NCI-H2029 (cell line): ENCODE results near the gene IARS1.

Experiments
- DNase-seq: peaks from one replicate; lab custom pipeline; 2025; lab: John Stamatoyannopoulos, UW

IARS1 gene

DNA sequence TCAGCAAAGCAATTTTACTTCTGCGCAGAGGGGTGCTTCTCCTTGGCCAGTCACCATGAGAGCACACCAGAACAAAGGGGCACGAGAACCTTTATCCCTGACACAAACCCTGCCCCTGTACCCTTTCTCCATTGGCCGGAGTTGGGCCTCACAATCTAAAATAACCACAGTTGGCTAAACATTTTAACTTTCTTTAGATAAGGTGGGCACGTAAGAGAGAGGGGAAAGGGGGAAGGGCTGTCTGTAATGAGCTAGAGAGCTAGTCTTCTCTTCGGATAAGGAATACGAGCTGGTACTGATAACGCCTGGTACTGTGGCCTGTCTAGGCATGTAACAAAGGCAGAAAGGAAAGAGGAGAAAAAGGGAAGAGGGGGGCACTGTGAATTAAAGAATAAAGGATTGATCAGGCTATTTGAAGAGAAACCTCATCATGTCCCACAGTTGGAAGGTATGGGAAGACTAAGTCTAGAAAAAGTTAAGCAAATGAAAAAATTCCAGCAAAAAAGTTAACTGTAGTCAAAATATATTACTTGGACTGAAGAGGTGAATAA is 1.8 kb upstream of the IARS1 start:
- no peak for DNase-seq

DNA sequence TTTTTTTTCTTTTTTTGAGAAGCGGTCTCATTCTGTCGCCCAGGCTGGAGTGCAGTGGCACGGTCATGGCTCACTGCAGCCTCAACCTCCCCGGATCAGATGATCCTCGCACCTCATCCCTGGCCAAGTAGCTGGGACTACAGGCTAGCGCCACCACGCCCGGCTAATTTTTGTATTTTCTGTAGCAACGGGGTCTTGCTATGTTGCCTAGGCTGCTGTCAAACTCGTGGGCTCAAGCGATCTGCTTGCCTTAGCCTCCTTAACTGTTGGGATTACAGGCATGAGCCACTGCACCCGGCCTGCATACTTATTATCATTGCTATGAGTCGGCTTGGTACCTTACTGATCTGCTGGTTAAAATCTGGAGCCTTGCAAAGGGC is 790 bp upstream of the IARS1 start:
- no peak for DNase-seq

GRCh38 chr9:92293075-92293354 is 482 bp downstream of the IARS1 start:
- no peak for DNase-seq

GRCh38 chr9:92292338-92293074 is 991 bp downstream of the IARS1 start:
- DNase-seq, result no peak

DNA sequence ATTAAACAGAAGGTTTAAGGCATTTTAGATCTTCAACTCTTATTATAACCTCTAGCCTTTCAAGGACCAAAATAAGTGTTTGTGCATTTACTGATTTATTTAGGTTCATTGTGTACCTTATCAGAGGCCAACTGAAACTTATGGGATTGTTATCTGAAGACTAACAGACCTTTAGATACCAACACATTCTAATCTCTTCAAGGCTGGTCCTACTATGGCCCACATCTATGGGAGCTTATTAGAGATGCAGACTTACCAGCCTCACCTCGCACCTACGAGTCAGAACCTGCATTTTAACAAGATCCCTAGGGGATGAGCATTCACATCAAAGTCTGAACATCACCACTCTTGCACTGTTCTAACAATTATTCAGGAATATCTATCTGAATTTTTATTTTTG is 1.9 kb downstream of the IARS1 start:
- no peak for DNase-seq

DNA sequence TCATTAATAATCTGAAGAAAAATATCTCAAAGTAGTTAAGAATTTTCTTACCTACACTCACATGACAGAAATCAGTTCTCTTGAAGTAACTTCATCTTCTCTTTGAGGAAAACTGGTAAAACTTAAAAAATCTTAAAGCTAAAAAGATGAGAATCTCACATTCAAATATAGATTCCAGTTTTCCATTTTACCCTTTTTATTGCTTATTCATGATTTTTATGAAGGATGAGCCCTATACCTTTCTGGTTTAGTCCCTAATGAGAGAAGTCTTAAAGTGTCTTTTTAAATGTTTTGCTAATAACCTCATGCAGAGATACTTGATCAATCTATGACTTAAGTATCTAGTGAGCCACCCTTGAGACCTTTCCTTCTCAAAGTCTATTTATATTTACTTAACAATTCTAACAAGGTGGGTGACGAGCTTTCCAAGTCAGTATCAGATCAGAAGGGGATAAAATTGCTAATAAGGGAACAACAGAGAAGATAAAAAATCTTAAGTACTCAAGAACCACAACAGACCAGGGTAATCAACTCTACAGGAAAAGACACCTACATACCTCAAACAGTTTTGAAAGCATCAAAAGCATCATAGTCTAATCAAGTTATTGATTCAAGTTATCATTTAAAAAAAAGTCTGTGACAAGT is 2.6 kb downstream of the IARS1 start:
- DNase-seq, result no peak

DNA sequence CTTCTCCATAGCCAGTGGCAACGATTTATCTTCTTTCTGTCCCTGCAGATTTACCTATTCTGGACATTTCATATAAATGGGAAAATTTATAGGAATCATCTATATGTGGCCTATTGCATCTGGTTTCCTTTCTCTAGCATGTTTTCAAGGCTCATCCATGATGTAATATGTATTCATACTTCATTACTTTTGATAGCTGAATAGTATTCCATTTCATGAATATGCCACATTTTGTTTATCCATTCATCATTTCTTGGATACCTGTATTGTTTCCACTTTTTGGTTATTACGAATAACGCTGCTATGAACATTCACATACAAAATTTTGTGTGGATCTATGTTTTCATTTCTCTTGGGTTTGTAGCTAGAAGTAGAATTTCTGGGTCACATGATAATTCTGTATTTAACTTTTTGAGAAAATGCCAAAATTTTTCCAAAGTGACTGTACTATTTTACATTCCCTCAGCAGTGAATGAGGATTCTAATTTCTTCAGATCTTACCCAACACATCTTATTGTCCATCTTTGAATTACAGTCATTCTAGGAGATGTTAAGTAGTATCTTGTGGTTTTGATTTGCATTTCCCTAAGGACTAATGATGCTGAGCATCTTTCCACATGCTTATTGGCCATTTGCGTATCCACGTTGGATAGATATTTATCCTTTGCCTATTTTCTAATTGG is 3.6 kb downstream of the IARS1 start:
- DNase-seq, result no peak

DNA sequence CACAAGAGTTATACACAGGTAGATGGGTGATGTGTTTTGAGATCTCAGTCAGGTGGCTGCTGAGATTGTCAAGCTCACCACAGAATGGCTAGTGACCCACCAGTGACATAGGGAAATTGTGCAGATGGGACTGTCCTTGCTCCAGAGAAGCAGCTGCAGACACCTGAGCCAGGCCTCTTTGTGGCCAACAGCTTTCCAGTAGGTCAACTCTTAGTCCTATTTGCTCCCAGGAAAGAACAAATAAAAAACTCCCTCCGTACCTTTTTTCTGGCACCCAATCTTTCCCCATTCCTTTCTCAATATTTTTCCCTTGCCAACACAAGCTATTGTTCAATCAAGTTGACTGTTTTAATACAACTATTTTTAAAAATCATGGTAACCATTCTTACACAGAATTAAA is 14.2 kb downstream of the IARS1 start:
- no peak for DNase-seq

- DNase-seq, result no peak
Observed at GRCh38 chr9:92278110-92278509, 15.4 kb downstream of the IARS1 start.

- no peak for DNase-seq
Observed at GRCh38 chr9:92276331-92277032, 17.0 kb downstream of the IARS1 start.

DNA sequence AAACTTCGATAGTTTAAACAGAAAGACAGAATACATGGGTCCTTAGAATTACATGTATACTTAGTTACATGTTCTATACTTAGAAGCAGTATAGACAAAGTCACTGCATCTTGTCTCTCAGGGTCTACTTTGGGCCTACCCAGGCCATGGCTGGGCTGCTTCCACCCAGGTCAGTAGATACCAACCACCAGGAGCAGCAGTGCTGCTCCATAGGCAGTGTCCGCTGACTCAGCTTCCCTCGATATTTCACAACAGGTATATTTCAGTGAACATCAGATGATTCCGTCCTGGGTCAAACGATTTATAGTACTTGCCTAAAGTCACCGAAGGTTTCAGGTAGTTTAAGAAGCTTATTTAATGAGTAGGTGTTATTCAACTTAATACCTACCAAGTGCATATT is 18.0 kb downstream of the IARS1 start:
- no peak for DNase-seq

- no peak for DNase-seq
Observed at GRCh38 chr9:92270511-92270910, 23.0 kb downstream of the IARS1 start.

- no peak for DNase-seq
Observed at GRCh38 chr9:92266486-92266885, 27.0 kb downstream of the IARS1 start.

DNA sequence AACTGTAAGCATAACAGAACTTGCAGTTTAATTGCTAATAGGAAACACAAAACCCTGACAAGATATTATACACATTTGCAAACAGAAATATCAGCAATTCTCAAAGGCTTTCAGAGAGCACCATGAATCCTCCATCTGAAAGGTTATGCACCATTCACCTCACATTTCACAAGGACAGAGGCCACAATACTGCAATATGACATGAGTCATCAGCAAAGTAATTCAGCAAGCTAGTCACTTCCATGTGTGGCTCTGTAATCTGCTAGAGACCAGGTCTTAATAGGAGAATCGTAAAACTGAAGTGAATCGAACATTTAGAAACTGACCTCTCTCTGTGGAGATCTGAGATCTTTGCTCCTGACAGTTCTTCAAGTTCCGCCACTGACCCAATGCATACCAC is 28.3 kb downstream of the IARS1 start:
- DNase-seq, result no peak

DNA sequence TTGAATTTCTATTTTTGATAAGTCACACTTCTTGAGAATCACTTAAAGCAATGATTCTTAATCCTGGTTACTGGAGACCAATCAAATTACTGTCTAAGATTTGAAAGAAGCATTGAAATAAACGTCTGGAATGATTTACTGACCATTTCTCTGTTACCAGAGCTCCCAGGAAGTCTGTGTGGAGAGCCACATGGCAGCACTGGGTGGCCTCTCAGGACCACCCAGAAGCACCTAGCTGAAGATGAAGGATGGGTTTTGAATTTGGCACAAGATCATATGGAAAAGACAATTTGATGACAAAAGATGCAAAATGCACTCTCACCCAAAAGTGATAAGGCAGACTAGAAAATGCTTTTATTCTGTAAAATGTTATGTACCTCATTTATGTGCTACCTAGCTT is 30.4 kb downstream of the IARS1 start:
- no peak for DNase-seq

DNA sequence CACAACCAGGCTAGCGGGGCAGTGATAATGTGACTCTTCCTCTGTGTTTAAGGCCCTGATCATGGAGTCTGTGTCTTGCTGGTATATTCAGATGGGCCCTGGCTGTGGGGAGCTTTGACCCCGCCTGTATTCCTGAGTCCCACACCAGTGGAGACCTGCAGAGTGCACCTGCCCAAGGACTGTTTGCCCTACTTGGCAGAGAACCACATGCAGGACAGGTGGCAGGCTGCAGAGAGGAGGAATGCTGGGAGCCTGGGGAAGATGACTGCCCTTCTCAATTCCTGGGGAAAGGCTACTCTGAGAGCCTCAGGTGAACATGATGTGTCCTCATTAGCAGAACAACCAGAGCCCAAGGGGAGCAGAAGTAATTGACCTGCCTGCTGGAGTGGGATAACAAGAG is 36.2 kb downstream of the IARS1 start:
- DNase-seq, result peak; percentile 16

DNA sequence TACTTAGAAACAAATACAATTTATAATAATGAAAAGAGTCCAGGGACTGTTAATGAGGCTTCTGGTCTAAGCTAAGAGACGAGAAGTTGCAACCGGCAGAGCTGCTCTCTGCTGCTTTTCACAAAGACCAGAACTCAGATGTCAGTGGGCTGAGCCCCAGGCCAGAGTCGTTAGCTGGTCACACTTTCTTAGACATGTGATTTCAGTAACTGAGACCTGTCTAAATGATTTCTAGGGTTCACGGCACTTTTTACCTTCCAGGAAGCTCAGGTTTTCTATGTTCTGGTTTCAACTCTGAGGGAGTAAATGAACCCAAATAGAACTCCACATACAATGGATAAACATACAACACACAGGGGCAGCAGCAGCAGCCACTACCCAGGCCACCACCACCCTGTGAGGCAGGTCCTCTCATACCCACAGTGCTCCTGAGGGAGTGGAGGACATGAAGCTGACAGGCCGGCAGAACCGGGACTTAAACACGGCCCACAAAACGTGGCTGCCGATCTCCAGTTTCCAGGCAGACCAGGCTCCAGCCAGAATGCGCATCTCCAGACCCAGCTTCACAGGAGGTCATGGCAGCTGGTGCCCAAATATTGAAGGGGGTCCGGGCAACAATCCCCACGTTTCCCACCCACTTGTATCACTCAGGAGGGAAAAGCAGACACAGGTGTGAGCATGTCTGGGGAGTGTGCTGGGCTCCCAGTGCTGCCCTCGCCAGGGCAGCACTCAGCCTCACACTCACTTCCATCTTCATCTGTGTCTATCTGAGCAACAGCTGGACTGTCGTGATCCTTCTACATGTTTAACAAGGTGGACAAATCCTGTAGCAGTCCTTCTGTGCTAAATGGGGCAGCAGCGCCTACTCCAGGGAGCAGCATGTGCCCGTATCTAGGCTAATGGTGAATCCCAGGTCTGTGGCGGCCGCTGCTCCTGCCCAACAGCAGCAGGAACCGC is 38.8 kb downstream of the IARS1 start:
- no peak for DNase-seq

GRCh38 chr9:92253656-92254055 is 39.8 kb downstream of the IARS1 start:
- no peak for DNase-seq

GRCh38 chr9:92247981-92248380 is 45.5 kb downstream of the IARS1 start:
- no peak for DNase-seq

DNA sequence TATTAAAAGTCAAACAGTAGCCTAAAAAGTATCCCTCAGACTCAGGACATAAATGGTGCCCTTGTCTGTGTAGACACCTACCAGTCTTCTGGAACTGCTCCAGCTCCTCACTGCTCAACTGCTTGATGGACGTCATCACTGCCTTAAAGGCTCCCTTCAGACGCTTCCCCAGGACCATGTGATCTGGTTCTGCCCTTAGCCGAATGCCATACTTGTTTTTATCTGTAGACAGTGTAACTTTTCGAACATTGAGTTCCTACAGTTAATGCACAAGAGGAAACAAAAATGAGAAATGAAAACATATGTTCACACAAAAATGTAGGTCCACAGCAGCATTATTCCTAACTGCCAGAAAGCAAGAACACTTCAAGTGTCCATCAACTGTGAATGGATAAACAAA is 46.2 kb downstream of the IARS1 start:
- DNase-seq, result no peak

DNA sequence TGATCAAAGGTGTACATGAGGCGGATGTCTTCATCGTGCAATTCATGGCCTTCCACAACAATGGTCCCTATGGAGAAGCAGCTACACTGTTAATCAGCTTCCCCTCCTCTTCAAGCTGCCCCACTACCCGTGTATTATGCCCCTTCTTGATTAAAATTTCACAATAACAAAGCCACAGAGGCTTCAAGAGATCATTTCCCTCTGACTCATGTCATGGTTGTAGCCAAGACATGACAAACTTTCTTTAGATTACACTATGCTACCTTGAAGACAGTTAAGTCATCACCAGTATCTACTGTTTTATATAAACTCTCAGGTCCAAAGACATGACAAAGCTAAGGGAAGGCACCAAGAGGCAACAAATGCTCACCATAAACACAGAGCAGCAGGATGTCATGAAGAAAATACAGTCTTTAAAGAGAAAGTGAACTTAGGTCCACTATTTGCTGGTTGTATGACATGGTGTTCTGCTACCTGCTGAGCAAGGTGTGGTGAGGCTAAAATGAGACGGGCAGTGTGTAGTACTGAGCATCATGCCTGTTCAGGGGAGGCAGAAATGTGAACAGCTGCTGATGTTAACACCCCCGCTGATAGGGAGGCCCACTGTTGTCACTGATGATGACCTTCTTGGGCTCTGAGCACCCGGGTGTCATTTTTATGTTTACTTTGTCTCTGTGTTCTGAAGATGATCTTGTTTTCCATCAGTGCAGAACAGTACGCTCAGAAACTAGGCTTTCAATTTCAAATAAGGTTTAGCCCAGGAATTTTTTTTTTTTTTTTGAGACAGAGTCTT is 48.3 kb downstream of the IARS1 start:
- no peak for DNase-seq
